ENCODE measurements around the gene FBXW7.

FBXW7 gene

GRCh38 chr4:152573861-152574260 is 38.0 kb upstream of the FBXW7 start:
- Histone ChIP-seq H3K4me1 (no peaks in the 10 kb centered on the region), H4K20me1 (no peaks in the 10 kb centered on the region), H3K27ac (no peak overlapping the region), H3K9ac (no peak overlapping the region), H3K9me3 (no peaks in the 10 kb centered on the region), H3K4me3 (no peak overlapping the region), H3K27me3 (no peaks in the 10 kb centered on the region), H3K36me3 (no peaks in the 10 kb centered on the region), H3K4me2 (no peak overlapping the region)
- no peak for TF ChIP-seq Cebpa-rat (IDR thresholded peaks at IDR 0.05)

- TF ChIP-seq Cebpa-rat (IDR thresholded peaks at IDR 0.05), result no peak
- no peak overlapping the region for H3K4me2 ChIP-seq
- no peaks in the 10 kb centered on the region for H3K9me3 ChIP-seq
- H3K4me1 ChIP-seq, result no peaks in the 10 kb centered on the region
- no peak overlapping the region for H3K4me3 ChIP-seq
- no peaks in the 10 kb centered on the region for H3K27me3 ChIP-seq
- H3K36me3 ChIP-seq, result no peaks in the 10 kb centered on the region
- no peak overlapping the region for H3K27ac ChIP-seq
- no peaks in the 10 kb centered on the region for H4K20me1 ChIP-seq
- no peak overlapping the region for H3K9ac ChIP-seq
These were observed 36.7 kb upstream of the FBXW7 start for GRCh38 chr4:152572417-152573086.

GRCh38 chr4:152571770-152572169 is 35.9 kb upstream of the FBXW7 start:
- no peak overlapping the region for H3K9ac ChIP-seq
- no peaks in the 10 kb centered on the region for H3K36me3 ChIP-seq
- H3K4me2 ChIP-seq, result no peak overlapping the region
- H3K27ac ChIP-seq, result no peak overlapping the region
- H4K20me1 ChIP-seq, result no peaks in the 10 kb centered on the region
- H3K9me3 ChIP-seq, result no peaks in the 10 kb centered on the region
- H3K27me3 ChIP-seq, result no peaks in the 10 kb centered on the region
- TF ChIP-seq Cebpa-rat (IDR thresholded peaks at IDR 0.05), result no peak
- no peaks in the 10 kb centered on the region for H3K4me1 ChIP-seq
- no peak overlapping the region for H3K4me3 ChIP-seq

GRCh38 chr4:152571296-152571695 is 35.4 kb upstream of the FBXW7 start:
- H3K9ac ChIP-seq, result no peak overlapping the region
- H3K27me3 ChIP-seq, result no peaks in the 10 kb centered on the region
- no peak for TF ChIP-seq Cebpa-rat (IDR thresholded peaks at IDR 0.05)
- H3K36me3 ChIP-seq, result no peaks in the 10 kb centered on the region
- H3K27ac ChIP-seq, result no peak overlapping the region
- H3K4me2 ChIP-seq, result no peak overlapping the region
- H3K9me3 ChIP-seq, result no peaks in the 10 kb centered on the region
- H3K4me3 ChIP-seq, result no peak overlapping the region
- no peaks in the 10 kb centered on the region for H4K20me1 ChIP-seq
- H3K4me1 ChIP-seq, result no peaks in the 10 kb centered on the region

GRCh38 chr4:152565333-152565732 is 29.4 kb upstream of the FBXW7 start:
- Histone ChIP-seq H3K27ac (no peak overlapping the region), H4K20me1 (no peaks in the 10 kb centered on the region), H3K4me1 (no peaks in the 10 kb centered on the region), H3K36me3 (no peaks in the 10 kb centered on the region), H3K4me2 (no peak overlapping the region), H3K4me3 (no peak overlapping the region), H3K27me3 (no peaks in the 10 kb centered on the region), H3K9me3 (no peaks in the 10 kb centered on the region), H3K9ac (no peak overlapping the region)
- no peak for TF ChIP-seq Cebpa-rat (IDR thresholded peaks at IDR 0.05)

- H3K4me1 ChIP-seq, result no peaks in the 10 kb centered on the region
- no peak overlapping the region for H3K9ac ChIP-seq
- no peak for TF ChIP-seq Cebpa-rat (IDR thresholded peaks at IDR 0.05)
- no peak overlapping the region for H3K27ac ChIP-seq
- H3K4me3 ChIP-seq, result no peak overlapping the region
- H3K9me3 ChIP-seq, result no peaks in the 10 kb centered on the region
- no peaks in the 10 kb centered on the region for H4K20me1 ChIP-seq
- H3K4me2 ChIP-seq, result no peak overlapping the region
- no peaks in the 10 kb centered on the region for H3K36me3 ChIP-seq
- no peaks in the 10 kb centered on the region for H3K27me3 ChIP-seq
These were observed 28.4 kb upstream of the FBXW7 start for GRCh38 chr4:152564336-152564735.

- no peaks in the 10 kb centered on the region for H3K36me3 ChIP-seq
- H4K20me1 ChIP-seq, result no peaks in the 10 kb centered on the region
- no peak overlapping the region for H3K9ac ChIP-seq
- no peaks in the 10 kb centered on the region for H3K27me3 ChIP-seq
- no peaks in the 10 kb centered on the region for H3K9me3 ChIP-seq
- no peak overlapping the region for H3K4me2 ChIP-seq
- no peak overlapping the region for H3K4me3 ChIP-seq
- no peaks in the 10 kb centered on the region for H3K4me1 ChIP-seq
- no peak overlapping the region for H3K27ac ChIP-seq
- no peak for TF ChIP-seq Cebpa-rat (IDR thresholded peaks at IDR 0.05)
These were observed 27.3 kb upstream of the FBXW7 start for GRCh38 chr4:152563209-152563608.

- no peak for TF ChIP-seq Cebpa-rat (IDR thresholded peaks at IDR 0.05)
- no peak overlapping the region for H3K4me2 ChIP-seq
- H3K27ac ChIP-seq, result no peak overlapping the region
- no peaks in the 10 kb centered on the region for H4K20me1 ChIP-seq
- no peaks in the 10 kb centered on the region for H3K36me3 ChIP-seq
- H3K4me1 ChIP-seq, result peaks cover 4% of the 10 kb centered on the region; the same call in 1 of the 2 replicates
- H3K27me3 ChIP-seq, result no peaks in the 10 kb centered on the region
- H3K9me3 ChIP-seq, result no peaks in the 10 kb centered on the region
- no peak overlapping the region for H3K9ac ChIP-seq
- H3K4me3 ChIP-seq, result no peak overlapping the region
These were observed 23.7 kb upstream of the FBXW7 start for GRCh38 chr4:152559641-152560040.

- H3K4me2 ChIP-seq, result no peak overlapping the region
- peaks cover 10% of the 10 kb centered on the region; the same call in 1 of the 2 replicates for H3K4me1 ChIP-seq
- no peaks in the 10 kb centered on the region for H3K27me3 ChIP-seq
- no peak overlapping the region for H3K9ac ChIP-seq
- no peak overlapping the region for H3K4me3 ChIP-seq
- no peak for TF ChIP-seq Cebpa-rat (IDR thresholded peaks at IDR 0.05)
- H3K27ac ChIP-seq, result no peak overlapping the region
- no peaks in the 10 kb centered on the region for H3K9me3 ChIP-seq
- no peaks in the 10 kb centered on the region for H3K36me3 ChIP-seq
- H4K20me1 ChIP-seq, result no peaks in the 10 kb centered on the region
These were observed 22.5 kb upstream of the FBXW7 start for GRCh38 chr4:152558396-152558795.

- no peaks in the 10 kb centered on the region for H3K36me3 ChIP-seq
- H3K9me3 ChIP-seq, result no peaks in the 10 kb centered on the region
- no peak overlapping the region for H3K27ac ChIP-seq
- TF ChIP-seq Cebpa-rat (IDR thresholded peaks at IDR 0.05), result no peak
- H3K4me1 ChIP-seq, result peaks cover 10% of the 10 kb centered on the region; the same call in 1 of the 2 replicates
- no peak overlapping the region for H3K4me3 ChIP-seq
- H3K4me2 ChIP-seq, result no peak overlapping the region
- no peaks in the 10 kb centered on the region for H3K27me3 ChIP-seq
- no peaks in the 10 kb centered on the region for H4K20me1 ChIP-seq
- no peak overlapping the region for H3K9ac ChIP-seq
These were observed 20.9 kb upstream of the FBXW7 start for GRCh38 chr4:152556834-152557233.

- TF ChIP-seq Cebpa-rat (IDR thresholded peaks at IDR 0.05), result no peak
- no peak overlapping the region for H3K4me2 ChIP-seq
- peaks cover 10% of the 10 kb centered on the region; the same call in 1 of the 2 replicates for H3K4me1 ChIP-seq
- H3K4me3 ChIP-seq, result no peak overlapping the region
- no peaks in the 10 kb centered on the region for H3K36me3 ChIP-seq
- H3K27me3 ChIP-seq, result no peaks in the 10 kb centered on the region
- H3K27ac ChIP-seq, result no peak overlapping the region
- no peaks in the 10 kb centered on the region for H4K20me1 ChIP-seq
- H3K9ac ChIP-seq, result no peak overlapping the region
- no peaks in the 10 kb centered on the region for H3K9me3 ChIP-seq
These were observed 20.4 kb upstream of the FBXW7 start for GRCh38 chr4:152556283-152556682.
